K562 (cell line): ENCODE results near the gene TNRC6B. TPM values are rescaled to one million over a fixed set of nuclear protein-coding genes. Genes with fewer than 3 reads are reported as not detected.

Experiments
- CBFA2T2 ChIP-seq: fragments of 450-650 bp; conservative IDR thresholded peaks from 2 replicates; pipeline ENCODE4 v1.6.1; 2017; ENCODE audit warnings: mild to moderate bottlenecking
- COPS2 ChIP-seq: fragments of 450-650 bp; conservative IDR thresholded peaks from 2 replicates; pipeline ENCODE4 v1.6.1; 2016; ENCODE audit warnings: mild to moderate bottlenecking, moderate library complexity
- EGR1 ChIP-seq: fragments of 450-650 bp; conservative IDR thresholded peaks from 2 replicates; pipeline ENCODE4 v1.6.1; 2017; ENCODE audit warnings: mild to moderate bottlenecking
- GABPA ChIP-seq: fragments of 200-800 bp; sonication (Bioruptor generic); conservative IDR thresholded peaks from 2 replicates; pipeline ENCODE4 v1.6.1; 2016; ENCODE audit warnings: low read depth, missing genetic modification characterization, missing compliant biosample characterization
- HSF4 ChIP-seq: fragments of 250-450 bp; sonication (Bioruptor Pico); IDR thresholded peaks from 2 replicates; pipeline ENCODE4 v2.1.2; 2022; ENCODE audit warnings: mild to moderate bottlenecking, moderate library complexity, borderline replicate concordance
- OTX1 ChIP-seq: fragments of 450-650 bp; formaldehyde crosslinking; IDR thresholded peaks from 2 replicates; pipeline ENCODE4 v1.4.0; 2022; ENCODE audit warnings: mild to moderate bottlenecking
- POLR2AphosphoS5 ChIP-seq: IDR thresholded peaks from 2 replicates; pipeline ENCODE4 v1.6.1; 2011; ENCODE audit warnings: mild to moderate bottlenecking, low read depth, low read length, moderate library complexity; ENCODE audit not compliant: control insufficient read depth, insufficient read depth
- POLR2B ChIP-seq: fragments of 450-650 bp; IDR thresholded peaks from 2 replicates; pipeline ENCODE4 v1.6.1; 2018; ENCODE audit warnings: low read depth; ENCODE audit not compliant: partially characterized antibody
- RAD51 ChIP-seq: fragments of 450-650 bp; IDR thresholded peaks from 2 replicates; pipeline ENCODE4 v1.7.1; 2016; ENCODE audit warnings: low read depth, mild to moderate bottlenecking, borderline replicate concordance
- SREBF1 ChIP-seq: fragments of 150-350 bp; IDR thresholded peaks from 2 replicates; pipeline ENCODE4 v1.6.1; 2014; ENCODE audit warnings: antibody characterized with exemption, low read depth, low read length, borderline replicate concordance
- TAF9B ChIP-seq: fragments of 450-650 bp; IDR thresholded peaks from 2 replicates; pipeline ENCODE4 v1.6.1; 2018; ENCODE audit warnings: mild to moderate bottlenecking; ENCODE audit not compliant: partially characterized antibody
- TBP ChIP-seq: optimal IDR thresholded peaks from 2 replicates; pipeline ENCODE3; 2011; ENCODE audit warnings: low read depth, low read length, improper control_type of control experiment
- ZNF12 ChIP-seq: sonication (generic); formaldehyde crosslinking; IDR thresholded peaks from 2 replicates; pipeline ENCODE4 v1.4.0; 2020; ENCODE audit warnings: mild to moderate bottlenecking, missing genetic modification reagents
- polyA plus RNA-seq, 8 experiments: library from polyadenylated mRNA; depleted of rRNA in 4 of 8; stranded (reverse) in 5 of 8; unstranded in 3 of 8; fragments of >200 nt; fragmentation: Nextera tagmentation in 2 of 8; fragmentation: Illumina TruSeq in 1 of 8; extraction: Ambion mirVana in 2 of 8; extraction: Trizol in 1 of 8; gene quantifications; 2 replicates each; pipeline versions ENCODE4 v1.2.1 to v1.2.3, GENCODE V29; 2011 to 2014; ENCODE audit warnings: inconsistent platforms in 1 of 8, missing spikeins in 1 of 8
- total RNA-seq, 7 experiments: library from RNA; depleted of rRNA in 6 of 7; stranded (reverse); fragments of >200 nt in 6 of 7; fragmentation: Illumina TruSeq in 2 of 7; extraction: Trizol in 2 of 7; gene quantifications; 2 replicates each; pipeline versions ENCODE4 v1.2.1 to v1.2.3, GENCODE V29; 2011 to 2021; ENCODE audit warnings: low replicate concordance in 1 of 7
- TF ChIP-seq, protein P1 (sequence below): fragments of 250-450 bp; sonication (Bioruptor Pico); IDR thresholded peaks from 2 replicates; pipeline ENCODE4 v1.4.0; 2020; ENCODE audit warnings: borderline replicate concordance
- TF ChIP-seq, protein P2 (sequence below): fragments of 250-450 bp; sonication (Bioruptor Pico); IDR thresholded peaks from 2 replicates; pipeline ENCODE4 v1.5.0; 2021
- TF ChIP-seq, protein P3 (sequence below): fragments of 450-650 bp; formaldehyde crosslinking; conservative IDR thresholded peaks from 2 replicates; pipeline ENCODE4 v1.4.0; 2022; ENCODE audit warnings: mild to moderate bottlenecking, missing genetic modification characterization
- TF ChIP-seq, protein P4 (sequence below): sonication (generic); formaldehyde crosslinking; IDR thresholded peaks from 2 replicates; pipeline ENCODE4 v1.8.0; 2022; ENCODE audit warnings: mild to moderate bottlenecking, low read depth, missing genetic modification reagents
- TF ChIP-seq, protein P5 (sequence below): sonication (generic); formaldehyde crosslinking; IDR thresholded peaks from 2 replicates; pipeline ENCODE4 v1.8.1; 2023; ENCODE audit warnings: mild to moderate bottlenecking, missing genetic modification reagents
- TF ChIP-seq, protein P6 (sequence below): sonication (generic); formaldehyde crosslinking; IDR thresholded peaks from 2 replicates; pipeline ENCODE4 v1.8.0; 2022; ENCODE audit warnings: missing genetic modification reagents, mild to moderate bottlenecking, borderline replicate concordance

TNRC6B gene
- total and polyA plus RNA-seq, 9 of the 15 experiments (the other 6 are each of a cell fraction or from before 2014, with no cell fraction given) = 0.96 to 18.8 (median 10.8) TPM

DNA sequence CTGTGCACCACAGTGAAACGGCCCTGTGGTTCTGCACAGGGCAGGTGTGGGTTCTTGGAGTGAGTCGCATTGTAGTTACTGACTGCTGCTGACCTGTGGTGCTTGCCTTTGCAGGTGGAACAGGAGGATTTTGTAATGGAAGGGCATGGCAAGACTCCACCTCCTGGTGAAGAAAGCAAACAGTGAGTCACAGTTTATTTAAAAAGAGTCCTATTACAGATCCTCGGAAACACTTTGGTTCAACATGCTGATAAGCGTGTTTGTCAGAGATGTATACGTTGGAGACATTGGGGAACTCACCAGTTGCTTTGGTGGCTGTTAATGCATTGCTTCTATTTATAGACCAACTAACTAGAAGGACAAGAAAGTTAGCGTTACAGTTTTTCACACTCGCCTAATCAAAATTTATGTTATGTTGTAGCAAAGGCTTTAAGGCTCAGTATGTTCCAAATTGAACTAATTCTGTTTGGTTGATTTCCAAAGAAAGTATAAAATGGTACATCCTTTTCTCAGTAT, 21.7 kb upstream of the TNRC6B start (continued):
- TF ChIP-seq, protein P1, sequence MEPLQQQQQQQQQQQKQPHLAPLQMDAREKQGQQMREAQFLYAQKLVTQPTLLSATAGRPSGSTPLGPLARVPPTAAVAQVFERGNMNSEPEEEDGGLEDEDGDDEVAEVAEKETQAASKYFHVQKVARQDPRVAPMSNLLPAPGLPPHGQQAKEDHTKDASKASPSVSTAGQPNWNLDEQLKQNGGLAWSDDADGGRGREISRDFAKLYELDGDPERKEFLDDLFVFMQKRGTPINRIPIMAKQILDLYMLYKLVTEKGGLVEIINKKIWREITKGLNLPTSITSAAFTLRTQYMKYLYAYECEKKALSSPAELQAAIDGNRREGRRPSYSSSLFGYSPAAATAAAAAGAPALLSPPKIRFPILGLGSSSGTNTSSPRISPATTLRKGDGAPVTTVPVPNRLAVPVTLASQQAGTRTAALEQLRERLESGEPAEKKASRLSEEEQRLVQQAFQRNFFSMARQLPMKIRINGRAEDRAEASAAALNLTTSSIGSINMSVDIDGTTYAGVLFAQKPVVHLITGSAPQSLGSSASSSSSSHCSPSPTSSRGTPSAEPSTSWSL (CRISPR knock-in tag) = no peak
- TF ChIP-seq SREBF1 (no peak), EGR1 (no peak), HSF4 (CRISPR knock-in tag) (no peak), COPS2 (no peak), ZNF12 (CRISPR knock-in tag) (no peak), TBP (peak; percentile 53), CBFA2T2 (no peak), POLR2AphosphoS5 (0 out of 2 replicates have a peak, but pooled peaks have one; percentile 40), POLR2B (no peak), TAF9B (no peak), OTX1 (CRISPR knock-in tag) (no peak), RAD51 (no peak), GABPA (tag) (no peak)
- TF ChIP-seq, protein P2, sequence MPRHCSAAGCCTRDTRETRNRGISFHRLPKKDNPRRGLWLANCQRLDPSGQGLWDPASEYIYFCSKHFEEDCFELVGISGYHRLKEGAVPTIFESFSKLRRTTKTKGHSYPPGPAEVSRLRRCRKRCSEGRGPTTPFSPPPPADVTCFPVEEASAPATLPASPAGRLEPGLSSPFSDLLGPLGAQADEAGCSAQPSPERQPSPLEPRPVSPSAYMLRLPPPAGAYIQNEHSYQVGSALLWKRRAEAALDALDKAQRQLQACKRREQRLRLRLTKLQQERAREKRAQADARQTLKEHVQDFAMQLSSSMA (CRISPR knock-in tag) = no peak
- TF ChIP-seq, protein P3, sequence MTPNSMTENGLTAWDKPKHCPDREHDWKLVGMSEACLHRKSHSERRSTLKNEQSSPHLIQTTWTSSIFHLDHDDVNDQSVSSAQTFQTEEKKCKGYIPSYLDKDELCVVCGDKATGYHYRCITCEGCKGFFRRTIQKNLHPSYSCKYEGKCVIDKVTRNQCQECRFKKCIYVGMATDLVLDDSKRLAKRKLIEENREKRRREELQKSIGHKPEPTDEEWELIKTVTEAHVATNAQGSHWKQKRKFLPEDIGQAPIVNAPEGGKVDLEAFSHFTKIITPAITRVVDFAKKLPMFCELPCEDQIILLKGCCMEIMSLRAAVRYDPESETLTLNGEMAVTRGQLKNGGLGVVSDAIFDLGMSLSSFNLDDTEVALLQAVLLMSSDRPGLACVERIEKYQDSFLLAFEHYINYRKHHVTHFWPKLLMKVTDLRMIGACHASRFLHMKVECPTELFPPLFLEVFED (CRISPR knock-in tag) = no peak
- TF ChIP-seq, protein P4, sequence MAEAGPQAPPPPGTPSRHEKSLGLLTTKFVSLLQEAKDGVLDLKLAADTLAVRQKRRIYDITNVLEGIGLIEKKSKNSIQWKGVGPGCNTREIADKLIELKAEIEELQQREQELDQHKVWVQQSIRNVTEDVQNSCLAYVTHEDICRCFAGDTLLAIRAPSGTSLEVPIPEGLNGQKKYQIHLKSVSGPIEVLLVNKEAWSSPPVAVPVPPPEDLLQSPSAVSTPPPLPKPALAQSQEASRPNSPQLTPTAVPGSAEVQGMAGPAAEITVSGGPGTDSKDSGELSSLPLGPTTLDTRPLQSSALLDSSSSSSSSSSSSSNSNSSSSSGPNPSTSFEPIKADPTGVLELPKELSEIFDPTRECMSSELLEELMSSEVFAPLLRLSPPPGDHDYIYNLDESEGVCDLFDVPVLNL (CRISPR knock-in tag) = no peak
- TF ChIP-seq, protein P5, sequence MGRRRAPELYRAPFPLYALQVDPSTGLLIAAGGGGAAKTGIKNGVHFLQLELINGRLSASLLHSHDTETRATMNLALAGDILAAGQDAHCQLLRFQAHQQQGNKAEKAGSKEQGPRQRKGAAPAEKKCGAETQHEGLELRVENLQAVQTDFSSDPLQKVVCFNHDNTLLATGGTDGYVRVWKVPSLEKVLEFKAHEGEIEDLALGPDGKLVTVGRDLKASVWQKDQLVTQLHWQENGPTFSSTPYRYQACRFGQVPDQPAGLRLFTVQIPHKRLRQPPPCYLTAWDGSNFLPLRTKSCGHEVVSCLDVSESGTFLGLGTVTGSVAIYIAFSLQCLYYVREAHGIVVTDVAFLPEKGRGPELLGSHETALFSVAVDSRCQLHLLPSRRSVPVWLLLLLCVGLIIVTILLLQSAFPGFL (CRISPR knock-in tag) = no peak
- TF ChIP-seq, protein P6, sequence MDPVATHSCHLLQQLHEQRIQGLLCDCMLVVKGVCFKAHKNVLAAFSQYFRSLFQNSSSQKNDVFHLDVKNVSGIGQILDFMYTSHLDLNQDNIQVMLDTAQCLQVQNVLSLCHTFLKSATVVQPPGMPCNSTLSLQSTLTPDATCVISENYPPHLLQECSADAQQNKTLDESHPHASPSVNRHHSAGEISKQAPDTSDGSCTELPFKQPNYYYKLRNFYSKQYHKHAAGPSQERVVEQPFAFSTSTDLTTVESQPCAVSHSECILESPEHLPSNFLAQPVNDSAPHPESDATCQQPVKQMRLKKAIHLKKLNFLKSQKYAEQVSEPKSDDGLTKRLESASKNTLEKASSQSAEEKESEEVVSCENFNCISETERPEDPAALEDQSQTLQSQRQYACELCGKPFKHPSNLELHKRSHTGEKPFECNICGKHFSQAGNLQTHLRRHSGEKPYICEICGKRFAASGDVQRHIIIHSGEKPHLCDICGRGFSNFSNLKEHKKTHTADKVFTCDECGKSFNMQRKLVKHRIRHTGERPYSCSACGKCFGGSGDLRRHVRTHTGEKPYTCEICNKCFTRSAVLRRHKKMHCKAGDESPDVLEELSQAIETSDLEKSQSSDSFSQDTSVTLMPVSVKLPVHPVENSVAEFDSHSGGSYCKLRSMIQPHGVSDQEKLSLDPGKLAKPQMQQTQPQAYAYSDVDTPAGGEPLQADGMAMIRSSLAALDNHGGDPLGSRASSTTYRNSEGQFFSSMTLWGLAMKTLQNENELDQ (CRISPR knock-in tag) = no peak
